Limb (tissue), 2 donors: ENCODE data around the gene TDRD10.
"Not testable (repeated sequence)": the region's sequence is repeated elsewhere in the genome, so short reads cannot be mapped to it uniquely, and the experiment has no call there.

Experiments
- DNase-seq, 2 donors: peaks; one replicate each; pipeline ENCODE4 v3.0.0-alpha.2; 2016; ENCODE audit errors: extremely low spot score in 2 of 2

Gene TDRD10

DNA sequence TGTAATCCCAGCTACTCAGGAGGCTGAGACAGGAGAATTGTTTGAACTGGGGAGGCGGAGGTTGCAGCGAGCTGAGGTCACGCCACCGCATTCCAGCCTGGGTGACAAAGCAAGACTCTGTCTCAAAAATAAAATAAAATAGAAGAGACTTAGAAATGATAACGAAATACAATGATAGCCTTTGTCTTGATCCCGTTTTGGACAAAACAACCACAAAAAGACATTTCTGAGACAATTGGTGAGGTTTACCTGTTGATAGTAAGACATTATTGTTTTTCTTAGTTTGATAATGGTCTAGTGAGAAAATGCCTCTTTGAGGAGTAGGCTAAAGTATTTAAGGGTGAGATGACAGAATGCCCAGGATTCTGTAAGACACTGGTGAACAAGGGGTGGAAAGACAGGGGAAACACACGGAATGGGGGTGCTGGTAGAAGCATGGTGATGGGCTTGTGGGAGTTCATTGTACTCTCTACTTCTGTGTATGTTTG lies 12.1 kb downstream of the TDRD10 start:
- no peak for DNase-seq

DNA sequence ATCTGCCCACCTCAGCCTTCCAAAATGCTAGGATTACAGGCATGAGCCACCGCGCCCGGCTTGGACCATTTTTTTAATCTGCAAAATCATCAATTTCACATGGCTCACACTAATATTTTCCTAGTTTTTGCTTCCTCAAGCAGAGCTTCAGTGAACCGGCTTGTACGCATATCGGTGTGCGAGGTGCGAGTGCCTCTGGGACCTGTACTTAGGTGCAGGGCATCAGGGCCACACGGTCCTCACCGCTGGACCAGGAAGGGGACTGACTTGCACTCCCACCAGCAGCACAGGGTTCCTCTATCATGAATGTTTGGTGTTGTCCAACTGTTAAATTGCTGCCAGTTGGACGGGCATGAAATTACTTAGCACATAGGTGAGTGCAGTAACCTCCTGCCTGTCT lies 15.6 kb downstream of the TDRD10 start:
- no peak for DNase-seq

DNA sequence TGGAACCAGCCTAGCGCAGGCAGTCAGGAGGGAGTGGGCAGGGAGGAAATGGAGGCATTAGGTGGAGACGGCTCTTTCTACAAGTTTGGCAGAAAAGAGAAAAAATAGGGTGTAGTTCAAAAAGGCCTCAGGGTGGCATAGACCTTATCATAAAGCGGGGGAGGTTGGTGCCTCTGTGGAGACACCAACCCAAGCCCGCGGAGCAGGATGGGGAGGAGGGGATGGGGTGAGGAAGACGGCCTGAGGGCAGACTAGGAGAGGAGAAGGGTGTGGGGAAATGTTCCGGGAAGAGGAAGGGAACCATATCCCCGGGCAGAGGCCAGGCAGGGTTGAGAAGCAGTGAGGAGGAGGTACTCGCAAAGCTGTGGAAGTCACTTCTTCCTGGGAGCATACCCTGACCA lies 17.6 kb downstream of the TDRD10 start:
- DNase-seq: no peak

DNA sequence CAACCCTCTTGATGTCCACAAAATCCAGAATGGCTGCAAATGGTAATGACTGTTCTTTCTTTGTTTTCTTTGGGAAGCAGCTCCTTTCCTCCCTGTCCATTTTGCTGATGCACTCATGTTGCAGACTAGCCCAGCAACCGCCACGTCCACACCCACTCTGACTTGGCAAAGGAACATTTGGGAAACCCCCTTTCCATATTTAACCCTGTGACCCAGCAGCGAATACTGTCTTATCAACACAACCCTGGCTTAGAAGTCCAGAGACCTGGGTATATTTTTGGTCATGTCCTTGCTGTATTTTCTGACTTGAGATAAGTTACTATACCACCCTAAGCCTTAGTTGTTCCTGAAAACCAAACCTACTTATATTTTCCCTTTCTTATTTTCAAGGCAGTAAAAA lies 18.3 kb downstream of the TDRD10 start:
- no peak for DNase-seq

DNA sequence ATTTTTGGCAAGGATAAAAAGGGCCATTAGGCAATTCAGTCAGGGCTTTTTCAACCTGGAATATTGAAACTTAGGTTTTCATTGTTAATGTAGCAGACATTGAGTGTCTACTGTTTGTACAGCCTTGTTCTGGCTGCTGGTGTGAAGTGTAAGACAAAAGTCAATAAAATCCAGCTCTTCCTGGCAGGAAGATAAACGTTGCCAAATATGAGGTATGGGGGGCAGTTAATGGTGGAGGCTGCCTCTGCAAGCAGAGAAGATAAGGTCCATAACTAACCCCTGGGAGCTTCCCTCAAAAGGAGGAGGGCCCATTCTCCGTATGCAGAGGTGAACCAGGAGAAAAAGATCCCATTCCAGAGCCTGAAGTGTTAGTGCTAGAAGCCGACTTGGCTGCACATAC lies 19.7 kb downstream of the TDRD10 start:
- DNase-seq: no peak

DNA sequence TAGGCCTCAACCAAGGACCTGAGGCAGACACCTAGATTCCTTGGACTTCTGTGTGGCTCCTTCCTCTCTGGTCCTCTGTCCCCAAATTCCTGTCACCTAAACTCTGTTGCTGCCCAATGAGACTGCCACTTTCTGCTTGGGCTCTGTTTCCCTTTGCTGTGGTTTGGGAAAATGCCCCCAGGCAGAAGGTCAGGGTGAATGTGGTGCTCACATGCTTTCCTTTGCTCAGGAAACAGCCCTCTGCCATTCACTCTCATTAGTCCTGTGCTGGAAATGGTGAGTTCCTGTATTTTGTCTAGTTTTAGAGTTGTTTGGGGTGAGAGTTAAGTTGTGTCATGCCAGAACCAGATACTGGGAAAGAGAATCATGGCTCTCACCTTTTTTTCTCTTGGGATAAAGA lies 22.9 kb downstream of the TDRD10 start:
- DNase-seq: no peak

DNA sequence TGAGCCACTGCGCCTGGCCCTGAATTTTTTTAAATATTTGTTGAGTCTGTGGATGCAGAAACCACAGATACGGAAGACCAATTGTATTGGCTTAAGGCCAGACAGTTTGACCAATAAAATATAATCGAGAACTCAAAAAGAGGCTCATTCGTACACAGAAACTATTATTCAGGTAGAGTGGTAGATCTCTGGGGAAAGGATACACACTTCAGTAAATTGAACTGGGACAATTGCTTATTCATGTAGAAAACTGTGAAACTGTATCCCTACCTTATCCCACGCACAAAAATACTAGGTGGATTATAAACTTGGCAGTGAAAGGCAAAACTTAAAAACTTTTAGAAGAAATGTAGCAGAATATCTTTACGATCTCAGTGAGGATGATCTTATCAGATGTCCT lies 25.2 kb downstream of the TDRD10 start:
- no peak for DNase-seq

DNA sequence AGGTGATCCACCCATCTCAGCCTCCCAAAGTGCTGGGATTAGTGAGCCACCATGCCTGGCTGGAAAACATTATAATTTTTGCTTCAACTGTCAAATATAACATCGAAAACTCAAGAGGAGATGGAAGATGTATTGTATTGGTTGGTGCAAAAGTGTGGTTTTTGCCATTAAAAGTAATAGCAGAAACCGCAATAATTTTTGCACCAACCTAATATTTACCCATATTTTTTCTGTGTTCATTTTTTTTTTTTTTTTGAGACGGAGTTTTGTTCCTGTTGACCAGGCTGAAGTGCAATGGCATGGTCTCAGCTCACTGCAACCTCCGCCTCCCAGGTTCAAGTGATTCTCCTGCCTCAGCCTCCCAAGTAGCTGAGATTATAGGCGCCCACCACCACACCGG lies 27.3 kb downstream of the TDRD10 start:
- no peak for DNase-seq

DNA sequence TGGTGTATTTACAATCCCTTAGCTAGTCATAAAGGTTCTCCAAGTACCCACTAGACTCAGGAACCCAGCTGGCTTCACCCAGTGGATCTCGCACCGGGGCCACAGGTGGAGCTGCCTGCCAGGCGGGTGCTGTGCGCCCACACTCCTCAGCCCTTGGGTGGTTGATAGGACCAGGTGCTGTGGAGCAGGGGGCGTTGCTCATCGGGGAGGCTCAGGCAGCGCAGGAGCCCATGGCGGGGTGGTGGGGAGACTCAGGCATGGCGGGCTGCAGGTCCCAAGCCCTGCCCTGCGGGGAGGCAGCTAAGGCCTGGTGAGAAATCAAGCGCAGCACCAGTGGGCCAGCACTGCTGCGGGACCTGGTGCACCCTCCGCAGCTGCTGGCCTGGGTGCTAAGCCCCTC lies 29.9 kb downstream of the TDRD10 start:
- DNase-seq: not testable (repeated sequence)

DNA sequence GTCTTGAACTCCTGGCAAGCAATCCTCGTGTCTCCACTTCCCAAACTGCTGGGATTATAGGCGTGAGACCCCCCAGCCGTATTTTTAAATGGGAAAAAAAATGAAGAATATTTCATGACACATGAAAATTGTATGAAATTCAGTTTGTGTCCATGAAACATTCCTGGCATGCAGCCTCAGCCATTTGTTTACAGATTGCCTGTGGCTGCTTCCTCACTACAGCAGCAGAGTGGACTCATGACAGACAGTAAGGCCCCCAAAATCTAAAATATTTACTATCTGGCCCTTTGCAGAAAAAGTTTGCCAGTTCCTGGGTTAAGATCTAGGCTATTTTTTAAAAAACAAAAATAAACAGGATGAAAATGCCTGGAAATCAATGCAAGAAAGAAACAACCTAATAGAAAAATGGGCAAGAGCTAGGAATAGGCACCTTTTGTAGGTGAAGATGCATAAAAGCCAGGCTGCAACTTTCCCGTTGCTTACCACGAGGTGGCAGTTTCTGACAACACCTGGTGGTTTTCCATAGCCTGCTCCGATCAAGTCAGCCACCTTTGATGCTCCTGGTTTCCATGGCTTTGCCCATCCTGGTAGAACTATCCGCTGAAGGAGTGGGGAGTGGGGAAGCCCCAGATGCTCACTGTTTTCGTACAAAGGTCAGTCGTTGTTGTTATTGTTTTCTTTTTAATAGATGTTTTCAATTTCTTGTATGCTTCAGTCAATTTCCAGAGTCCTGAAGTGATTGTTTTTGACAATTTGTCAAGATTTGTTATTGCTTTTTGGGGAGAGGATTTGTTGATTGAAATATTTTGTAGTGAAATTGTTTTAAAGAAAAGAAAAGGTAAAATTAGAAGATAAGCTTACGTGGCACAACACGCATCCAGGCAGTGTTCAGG lies 32.2 kb downstream of the TDRD10 start:
- no peak for DNase-seq

DNA sequence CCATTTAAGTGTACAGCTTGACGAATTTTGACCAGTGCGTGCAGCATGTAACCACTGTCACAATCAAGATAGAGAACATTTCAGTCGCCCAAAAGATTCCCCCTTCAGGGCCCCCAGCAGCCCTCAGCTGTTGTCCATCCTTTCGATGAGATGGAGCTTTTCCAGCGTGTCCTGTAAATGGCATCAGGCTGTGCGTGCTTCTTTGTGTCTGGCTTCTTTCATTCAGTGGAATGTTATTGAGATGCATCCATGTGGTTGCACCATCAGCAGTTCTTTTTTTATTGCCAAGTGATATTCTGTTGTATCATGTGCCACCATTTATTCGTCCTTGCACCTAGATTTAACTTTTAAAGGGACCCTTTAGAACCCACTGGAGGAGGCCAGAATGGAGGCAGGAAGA lies 34.6 kb downstream of the TDRD10 start:
- DNase-seq: no peak

DNA sequence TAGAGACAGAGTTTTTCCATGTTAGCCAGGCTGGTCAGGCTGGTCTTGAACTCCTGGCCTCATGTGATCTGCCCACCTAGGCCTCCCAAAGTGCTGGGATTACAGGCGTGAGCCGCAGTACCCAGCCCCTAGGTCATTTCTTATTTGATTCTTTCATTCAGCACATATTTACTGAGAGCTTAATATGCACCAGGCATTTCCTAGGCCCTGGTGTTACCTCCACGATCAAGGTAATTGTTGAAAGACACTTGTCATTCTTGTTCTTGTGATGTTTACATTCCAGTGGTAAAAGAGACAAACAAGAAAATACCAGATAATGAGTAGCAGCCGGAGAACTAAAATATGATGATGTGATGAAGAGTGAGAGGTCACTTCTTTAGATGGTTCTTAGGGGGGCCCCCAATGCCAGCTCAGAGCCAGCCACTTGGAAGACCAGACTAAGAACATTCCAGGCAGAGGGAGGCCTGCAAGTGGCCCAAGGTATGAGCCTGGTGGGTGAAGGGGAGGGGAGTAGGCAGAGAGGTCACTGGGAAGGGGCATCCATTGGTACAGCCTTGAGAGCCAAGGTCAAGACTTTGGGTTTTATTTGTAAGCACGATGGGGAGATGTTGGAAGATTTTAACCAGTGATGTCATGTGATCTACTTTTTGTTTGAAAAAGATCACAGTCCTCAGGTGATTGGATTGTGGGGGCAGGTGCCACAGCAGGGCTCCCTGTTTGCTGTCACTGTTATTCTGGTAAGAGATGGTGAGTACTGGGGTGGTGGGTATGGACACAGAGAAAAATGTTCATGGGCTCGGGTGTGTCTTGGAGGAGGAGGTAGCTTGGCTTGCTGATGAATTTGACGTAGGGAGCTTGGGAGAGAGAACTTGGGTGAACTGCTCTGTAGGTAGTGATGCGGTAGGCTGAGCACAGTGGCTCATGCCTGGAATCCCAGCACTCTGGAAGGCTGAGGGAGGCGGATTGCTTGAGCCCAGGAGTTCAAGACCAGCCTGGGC lies 37.8 kb downstream of the TDRD10 start:
- no peak for DNase-seq

DNA sequence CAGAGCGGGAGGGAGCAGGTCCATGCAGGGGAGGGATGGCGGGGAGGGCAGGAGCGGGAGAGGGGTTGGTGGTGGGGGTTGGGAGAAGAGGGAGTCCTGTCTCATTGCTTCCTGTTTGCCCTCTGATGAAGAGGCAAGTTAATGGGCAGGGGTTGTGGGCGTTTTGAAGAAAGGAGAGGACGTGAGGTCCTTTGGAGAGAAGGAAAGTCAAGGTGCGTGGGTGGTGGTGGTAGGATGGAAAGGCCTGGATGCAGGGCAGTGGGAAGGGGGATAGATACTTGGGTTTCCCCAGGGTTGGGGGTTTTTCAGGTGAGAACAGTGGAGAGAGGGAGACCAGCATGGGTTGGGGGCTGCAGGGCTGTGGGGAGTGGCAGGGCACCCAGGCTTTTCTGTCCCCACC lies 39.2 kb downstream of the TDRD10 start:
- DNase-seq: no peak

DNA sequence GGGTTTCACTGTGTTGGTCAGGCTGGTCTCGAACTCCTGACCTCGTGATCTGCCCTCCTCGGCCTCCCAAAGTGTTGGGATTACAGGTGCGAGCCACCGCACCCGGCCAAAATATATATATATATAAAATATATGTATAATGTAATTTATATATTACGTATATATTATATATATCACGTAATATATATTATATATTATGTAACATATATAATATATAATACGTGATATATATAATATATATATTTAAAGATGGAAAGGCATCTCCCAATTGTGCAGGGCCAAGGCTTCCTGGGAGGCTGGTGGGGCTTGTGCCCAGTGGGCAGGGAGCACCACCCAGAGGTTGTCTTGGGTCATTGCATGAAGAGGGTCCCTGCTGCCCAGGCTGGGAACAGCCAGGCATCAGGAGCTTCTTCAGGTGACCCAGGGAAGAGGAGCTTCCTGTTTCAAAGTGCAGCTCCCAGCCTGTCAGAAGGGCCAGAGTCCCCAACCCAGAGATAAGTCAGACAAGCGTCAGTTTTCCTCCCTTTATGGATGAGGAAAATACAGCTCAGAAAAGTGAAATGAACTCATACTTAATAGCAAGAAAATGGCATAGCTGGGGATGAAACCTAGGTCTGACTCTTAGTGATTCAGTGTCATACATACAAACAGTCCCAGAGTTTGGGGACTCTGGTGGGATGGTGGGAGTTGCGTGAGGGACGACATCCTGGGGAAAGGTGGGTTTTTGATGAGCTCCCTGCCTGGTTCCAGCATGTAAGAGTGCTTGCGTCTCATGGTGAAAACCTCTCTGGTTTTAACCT lies 44.4 kb downstream of the TDRD10 start:
- DNase-seq: no peak

DNA sequence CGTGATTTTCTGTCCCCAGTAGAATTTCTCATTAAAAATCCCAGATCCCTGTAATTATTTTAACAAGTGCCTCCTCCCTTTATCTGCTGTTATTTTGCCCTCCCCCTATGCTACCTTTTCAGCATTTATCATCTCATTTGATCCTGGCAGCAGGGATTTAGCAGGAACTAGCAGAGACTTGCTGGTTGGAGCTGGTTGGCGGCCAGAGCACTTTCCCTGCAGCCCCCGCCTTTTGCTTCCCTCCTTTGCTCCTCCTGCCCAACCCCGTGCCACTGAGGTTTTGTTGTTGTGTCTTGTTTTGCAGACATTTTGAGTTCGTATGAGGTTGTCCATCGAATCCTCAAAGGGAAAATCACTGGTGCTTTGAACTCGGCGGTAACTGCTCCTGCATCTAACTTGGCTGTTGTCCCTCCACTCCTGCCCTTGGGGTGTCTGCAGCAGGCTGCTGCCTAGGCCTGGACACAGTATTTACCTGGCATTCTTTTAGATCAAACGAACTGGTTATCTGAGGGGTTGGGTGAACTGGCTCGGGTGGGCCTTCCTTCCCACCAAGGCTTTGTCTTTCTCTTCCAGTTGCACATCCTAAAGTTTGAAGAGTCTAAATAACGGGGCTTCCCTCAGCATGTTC lies 45.2 kb downstream of the TDRD10 start:
- no peak for DNase-seq

DNA sequence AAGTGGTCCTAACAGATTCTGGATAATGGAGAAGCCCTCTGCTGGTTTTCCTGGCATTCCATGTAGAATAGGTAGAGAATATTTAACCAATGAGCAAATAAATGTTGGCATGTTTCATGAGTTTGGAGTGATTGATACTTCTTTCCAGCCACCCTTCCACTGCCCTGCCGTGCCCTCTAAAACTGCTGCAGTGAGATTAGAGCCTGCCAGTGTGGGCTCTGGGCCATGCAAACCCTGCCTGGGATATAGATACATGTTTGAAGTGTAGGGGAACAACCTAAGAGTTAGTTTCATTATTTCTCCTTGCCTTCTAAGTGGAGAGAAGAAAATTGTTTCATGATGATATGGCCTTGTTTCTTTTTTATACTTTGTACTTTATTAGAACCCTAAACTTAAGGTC lies 46.0 kb downstream of the TDRD10 start:
- no peak for DNase-seq

DNA sequence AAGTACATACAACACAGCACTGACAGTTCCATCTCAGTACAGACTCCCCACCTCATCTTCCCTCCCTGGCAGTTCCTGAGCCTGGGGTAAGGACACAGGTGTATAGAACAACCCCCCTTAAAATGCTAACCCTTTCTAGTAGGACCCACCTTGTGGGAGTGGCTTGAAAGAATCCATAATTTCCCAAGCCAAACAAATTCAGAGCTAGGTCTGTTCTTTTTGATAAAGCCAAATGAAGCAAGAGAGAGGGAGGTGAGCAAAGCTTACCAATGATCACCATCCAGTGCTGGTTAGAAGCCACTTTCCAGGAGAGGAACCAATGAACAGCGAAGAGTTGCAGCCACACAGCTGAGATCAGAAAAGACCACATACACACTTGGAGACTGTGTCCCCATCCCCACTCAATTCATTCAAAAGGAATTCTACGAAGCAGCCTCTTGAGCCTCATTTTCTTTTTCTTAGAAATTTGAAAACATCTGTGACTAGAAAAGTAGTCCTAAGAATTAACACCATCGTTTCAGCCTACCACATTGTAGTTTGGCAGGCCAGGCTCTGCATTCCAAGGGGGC lies 47.3 kb downstream of the TDRD10 start:
- DNase-seq: no peak

DNA sequence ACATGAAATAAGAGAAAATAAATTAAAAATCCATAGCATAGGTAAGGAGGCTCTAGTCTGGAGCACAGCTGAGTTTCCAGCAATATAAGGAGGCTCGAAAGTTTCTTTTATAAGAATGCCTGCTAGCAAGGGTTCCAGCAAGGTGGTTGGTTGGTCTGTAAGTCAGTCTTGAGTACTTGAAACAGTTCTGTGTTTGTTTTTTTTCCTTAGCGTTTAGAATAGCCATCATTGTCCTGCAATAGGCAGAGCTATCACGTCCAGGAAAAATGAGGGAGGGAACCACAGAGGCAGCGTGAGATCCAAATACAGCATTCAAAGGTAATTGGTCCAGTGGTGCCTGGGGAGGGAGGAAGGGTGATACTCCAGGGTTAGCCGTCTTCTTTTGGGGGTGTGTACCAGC lies 48.1 kb downstream of the TDRD10 start:
- no peak for DNase-seq

DNA sequence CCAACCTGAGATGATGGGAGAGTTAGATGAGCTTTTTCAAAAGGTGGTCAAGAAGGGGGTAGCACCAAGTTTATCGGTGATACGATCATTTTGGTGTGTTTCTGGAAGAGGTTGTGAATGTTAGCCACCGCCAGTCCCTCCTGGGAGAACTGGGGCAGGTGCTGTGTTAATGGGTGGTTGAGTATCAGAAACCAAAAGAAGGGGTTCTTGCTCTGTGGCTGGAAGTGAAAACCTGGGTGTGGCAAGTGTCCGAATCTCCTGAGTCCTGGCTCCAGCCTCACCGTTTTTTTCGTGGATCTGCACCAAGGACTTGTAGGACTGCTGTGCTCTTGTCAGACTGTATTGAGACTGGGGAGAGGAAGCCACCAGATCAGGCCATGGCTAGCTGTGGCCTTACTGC lies 48.6 kb downstream of the TDRD10 start:
- no peak for DNase-seq

DNA sequence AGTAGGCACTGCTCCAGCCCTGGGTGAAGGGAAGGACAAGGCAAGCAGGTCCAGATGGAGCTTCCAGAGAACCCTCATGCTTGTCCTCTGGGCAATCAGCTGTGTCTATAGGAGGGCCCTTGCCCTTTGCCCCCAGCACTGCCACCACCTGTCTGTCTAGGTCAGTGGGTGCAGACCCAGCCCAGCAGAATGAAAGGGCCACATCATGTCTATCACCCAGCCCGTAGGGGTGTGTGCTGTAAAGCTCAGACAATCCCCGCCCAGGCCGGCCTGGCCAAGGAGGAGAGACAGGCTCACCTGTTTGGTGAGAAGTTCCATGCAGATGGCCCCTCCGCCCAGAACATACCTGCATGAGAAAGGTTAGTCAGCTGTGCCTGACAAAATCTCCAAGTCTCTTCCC lies 49.5 kb downstream of the TDRD10 start:
- DNase-seq: no peak

DNA sequence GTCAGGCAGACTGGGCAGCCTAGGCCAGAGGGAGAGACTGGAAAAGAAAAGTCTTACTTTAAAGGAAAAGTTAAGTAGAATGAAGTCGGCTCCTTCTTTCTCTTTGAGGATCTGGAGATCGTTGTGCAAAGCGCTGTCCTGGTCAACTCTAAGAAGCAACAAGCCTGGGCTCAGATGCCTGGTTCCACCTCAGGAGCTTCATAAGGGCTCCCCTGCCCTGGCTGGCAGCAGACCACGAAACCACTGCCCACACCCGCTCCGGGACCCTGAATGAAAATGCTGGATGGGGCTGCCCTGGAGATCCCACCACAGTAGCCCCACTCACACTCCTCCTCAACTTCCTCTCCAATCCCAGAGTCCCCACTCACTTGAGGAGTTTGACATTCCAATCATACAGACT lies 50.0 kb downstream of the TDRD10 start:
- DNase-seq: no peak
